ENCODE results near the gene TFG.
"Not testable (repeated sequence)": the region's sequence is repeated elsewhere in the genome, so short reads cannot be mapped to it uniquely, and the experiment has no call there.

TFG gene

DNA sequence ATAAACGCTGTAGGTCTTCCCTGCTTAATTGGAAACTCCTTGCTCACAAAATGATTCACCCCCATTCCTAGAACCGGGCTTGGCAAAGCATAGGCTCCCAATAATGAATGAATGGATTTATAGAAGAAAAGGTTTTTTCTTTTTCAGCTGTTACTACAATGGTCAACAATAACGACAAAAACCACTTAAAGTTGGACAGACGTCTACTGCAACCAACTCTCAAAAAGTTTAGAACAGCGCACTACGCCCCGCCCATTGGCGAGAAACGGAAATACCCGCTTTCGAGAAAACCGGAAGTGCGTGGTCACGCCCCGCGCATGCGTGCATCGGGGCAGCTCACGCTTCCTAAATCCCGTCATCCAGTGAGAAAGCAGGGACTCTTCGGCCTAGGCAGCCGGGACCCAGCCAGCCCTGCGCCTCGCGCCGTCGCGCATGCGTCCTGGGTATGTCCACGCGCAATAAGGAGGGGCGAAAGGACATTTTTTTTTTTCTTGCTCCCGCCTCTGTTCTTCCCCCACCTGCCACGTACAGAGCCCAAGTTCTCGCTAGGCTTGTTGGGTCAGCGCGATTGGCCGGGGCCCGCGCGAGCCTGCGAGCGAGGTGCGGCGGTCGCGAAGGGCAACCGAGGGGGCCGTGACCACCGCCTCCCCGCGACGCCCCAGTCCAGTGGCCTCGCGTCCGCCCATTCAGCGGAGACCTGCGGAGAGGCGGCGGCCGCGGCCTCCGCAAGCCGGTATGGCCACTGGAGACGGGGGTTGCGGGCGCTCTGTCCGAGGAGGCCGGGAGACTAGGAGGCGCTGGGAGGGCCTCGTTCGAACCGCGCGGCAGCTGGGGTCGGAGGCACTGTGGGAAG is at the start of gene TFG:
TFG (plus strand) TSS at position 506 of the 853 bp plus-strand sequence. CDS start 4,192 bp downstream, outside the sequence.
- peak; percentile 93 to 96 (median 93) for DNase-seq (ENCODE audit: low read depth in 3 of 3)

DNA sequence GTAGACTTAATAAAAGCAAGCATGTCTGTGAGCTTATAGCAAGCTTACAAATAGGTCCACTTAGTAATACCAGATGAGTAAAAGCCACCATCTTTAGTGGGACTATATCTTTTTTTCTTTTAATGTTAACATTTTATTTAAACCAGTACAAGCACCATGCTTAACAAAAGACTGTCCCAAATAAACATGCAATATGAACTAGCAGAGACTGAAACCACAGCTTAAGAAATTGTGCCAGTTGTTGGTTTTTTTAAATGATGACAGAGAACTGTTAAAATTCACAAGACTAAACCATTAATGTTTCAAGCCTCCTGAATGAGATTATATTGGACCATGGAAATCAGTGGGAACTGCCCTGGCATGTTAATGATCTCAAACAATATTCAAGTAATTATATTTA is 48.0 kb upstream of the TFG start:
- not testable (repeated sequence) for DNase-seq (ENCODE audit: low read depth in 3 of 3)

- no peak for DNase-seq (ENCODE audit: low read depth in 3 of 3)
These were observed 47.0 kb upstream of the TFG start for GRCh38 chr3:100662113-100662823.

DNA sequence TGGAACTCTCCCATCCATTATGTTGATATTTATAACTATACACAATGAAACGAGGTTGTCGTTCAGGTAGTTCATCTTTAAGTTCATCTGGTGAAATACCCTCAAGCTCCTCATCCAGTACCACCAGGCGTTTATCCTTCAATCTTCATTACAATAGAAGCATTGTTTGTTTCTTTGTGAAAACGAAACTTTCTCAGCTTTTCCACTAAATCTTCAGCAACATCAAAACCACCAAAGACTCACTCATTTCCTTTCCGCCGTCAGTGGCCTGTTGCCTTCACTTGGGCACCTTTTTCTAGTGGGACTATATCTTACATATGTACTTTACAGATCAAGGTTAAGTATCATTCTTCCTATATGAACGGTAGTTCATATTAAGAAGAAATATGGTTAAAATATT is 44.1 kb upstream of the TFG start:
- DNase-seq (ENCODE audit: low read depth in 3 of 3) = no peak

DNA sequence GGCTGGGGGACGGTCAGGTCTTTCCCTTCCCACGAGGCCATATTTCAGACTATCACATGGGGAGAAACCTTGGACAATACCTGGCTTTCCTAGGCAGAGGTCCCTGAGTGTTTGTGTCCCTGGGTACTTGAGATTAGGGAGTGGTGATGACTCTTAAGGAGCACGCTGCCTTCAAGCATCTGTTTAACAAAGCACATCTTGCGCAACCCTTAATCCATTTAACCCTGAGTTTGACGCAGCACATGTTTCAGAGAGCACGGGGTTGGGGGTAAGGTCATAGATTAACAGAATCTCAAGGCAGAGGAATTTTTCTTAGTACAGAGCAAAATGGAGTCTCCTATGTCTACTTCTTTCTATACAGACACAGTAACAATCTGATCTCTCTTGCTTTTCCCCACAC is 42.6 kb upstream of the TFG start:
- DNase-seq (ENCODE audit: low read depth in 3 of 3) = not testable (repeated sequence)

DNA sequence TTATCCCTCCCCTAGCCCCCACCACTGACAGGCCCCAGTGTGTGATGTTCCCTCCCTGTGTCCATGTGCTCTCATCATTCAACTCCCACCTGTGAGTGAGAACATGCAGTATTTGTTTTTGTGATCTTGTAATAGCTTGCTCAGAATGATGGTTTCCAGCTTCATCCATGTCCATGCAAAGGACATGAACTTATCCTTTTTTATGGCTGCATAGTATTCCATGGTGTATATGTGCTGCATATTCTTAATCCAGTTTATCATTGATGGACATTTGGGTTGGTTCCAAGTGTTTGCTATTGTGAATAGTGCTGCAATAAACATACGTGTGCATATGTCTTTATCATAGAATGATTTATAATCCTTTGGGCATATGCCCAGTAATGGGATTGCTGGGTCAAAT is 42.0 kb upstream of the TFG start:
- not testable (repeated sequence) for DNase-seq (ENCODE audit: low read depth in 3 of 3)

- DNase-seq (ENCODE audit: low read depth in 3 of 3) = not testable (repeated sequence)
These were observed 38.3 kb upstream of the TFG start for GRCh38 chr3:100670995-100671394.

GRCh38 chr3:100681496-100681895 is 27.8 kb upstream of the TFG start:
- no peak for DNase-seq (ENCODE audit: low read depth in 3 of 3)

DNA sequence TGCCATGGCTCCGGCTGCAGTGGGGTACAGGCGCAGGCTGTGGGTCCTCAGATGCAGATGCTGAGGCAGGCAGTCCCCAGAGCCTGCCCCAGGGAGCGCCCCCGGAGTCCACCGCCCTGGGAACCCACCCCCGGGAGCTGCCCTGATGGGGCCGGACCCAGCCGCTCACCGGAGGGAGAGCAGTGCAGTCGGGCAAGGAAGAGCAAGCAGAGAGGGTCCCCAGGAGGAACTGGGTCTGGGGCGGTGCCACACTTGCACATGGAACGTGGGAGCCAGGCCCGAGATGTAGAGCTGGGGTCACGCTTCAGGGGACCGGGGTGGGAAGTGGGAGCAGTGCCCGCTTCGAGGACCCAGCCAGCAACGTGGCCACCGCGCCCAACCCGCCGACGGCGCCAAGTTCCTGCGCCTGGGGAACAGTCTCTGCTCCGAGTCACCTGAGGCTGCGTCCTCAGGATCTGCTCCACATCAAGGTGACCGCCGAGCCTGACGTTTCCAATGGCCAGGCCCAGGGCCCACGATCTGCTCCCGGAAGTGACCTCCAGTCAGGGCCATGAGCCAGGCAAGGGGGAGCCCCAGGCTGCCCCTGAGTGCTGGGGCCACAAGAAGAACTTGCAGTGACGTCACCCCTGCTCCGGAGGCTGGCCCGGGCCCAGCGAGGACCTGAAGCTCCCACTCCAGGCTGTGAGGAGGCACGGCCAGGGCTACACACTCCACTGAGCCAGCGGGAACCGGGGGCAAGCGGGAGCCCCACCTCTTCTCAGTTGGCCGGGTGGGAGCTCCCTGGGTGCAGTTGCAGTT is 27.0 kb upstream of the TFG start:
- no peak for DNase-seq (ENCODE audit: low read depth in 3 of 3)

GRCh38 chr3:100682854-100683760 is 26.2 kb upstream of the TFG start:
- DNase-seq (ENCODE audit: low read depth in 3 of 3) = no peak

- no peak for DNase-seq (ENCODE audit: low read depth in 3 of 3)
These were observed 16.1 kb upstream of the TFG start for GRCh38 chr3:100693225-100693624.

DNA sequence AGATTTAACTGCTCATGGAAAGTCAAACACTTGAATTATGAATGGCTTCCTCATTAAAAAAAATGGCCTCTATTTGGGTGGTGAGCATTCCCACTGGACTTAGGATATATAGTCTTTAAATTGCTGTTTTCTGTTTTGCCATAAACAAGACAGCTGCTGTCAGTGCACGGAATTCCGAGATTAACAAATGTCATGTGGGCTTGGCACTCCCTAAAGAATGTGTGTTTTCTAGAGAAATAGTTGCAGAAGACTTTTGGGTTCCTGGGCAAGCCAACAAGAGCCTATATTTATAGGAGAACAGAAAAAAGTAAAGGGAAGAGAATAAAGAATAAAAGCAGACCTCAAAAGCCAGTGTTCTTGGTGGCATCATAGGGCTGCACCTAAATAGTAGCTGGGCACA is 13.6 kb upstream of the TFG start:
- DNase-seq (ENCODE audit: low read depth in 3 of 3) = no peak

GRCh38 chr3:100696161-100696560 is 13.1 kb upstream of the TFG start:
- DNase-seq (ENCODE audit: low read depth in 3 of 3) = no peak

DNA sequence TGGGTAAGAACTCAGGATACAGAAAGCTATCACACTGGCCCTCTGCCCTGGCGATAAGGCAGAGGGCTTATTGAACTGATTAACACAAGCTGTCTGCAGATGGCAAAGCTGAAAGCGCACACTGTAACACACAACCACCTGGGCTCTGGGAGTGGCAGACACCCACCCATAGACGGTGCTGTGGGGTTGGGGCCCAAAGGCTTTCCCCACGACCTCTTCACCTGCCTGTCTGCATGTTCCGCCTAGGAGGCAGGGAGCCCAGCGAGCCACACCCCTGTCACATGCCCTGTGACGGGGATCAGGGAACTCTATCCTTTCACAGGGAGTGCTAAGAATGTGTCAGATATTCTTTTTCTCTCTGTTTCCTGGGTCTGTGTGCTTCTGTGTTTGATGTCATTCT is 12.1 kb upstream of the TFG start:
- DNase-seq (ENCODE audit: low read depth in 3 of 3) = no peak

GRCh38 chr3:100697723-100698285 is 11.5 kb upstream of the TFG start:
- no peak for DNase-seq (ENCODE audit: low read depth in 3 of 3)

- DNase-seq (ENCODE audit: low read depth in 3 of 3) = no peak
These were observed 10.6 kb upstream of the TFG start for GRCh38 chr3:100698736-100699135.

DNA sequence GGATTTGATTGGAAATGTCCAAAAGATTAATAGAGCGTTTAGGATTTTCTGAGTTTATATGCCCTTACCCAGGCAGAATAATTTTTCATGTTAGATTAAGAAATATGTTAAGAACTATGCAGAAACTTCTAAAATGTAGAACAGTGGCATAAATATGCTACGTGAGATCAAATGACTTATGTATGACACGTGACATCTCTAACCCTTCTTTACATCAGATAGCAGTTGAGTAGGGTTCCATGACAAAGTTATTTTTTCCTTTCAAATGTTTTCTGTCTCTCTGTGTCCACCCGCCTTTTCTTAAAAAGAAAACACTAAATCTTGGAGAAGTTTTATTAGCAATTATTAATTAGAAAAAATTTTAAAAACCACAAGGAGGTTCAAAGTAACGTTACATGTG is 8.6 kb upstream of the TFG start:
- no peak for DNase-seq (ENCODE audit: low read depth in 3 of 3)

GRCh38 chr3:100702082-100702979 is 7.0 kb upstream of the TFG start:
- no peak for DNase-seq (ENCODE audit: low read depth in 3 of 3)

GRCh38 chr3:100702980-100703345 is 6.3 kb upstream of the TFG start:
- DNase-seq (ENCODE audit: low read depth in 3 of 3) = no peak

GRCh38 chr3:100703865-100704264 is 5.4 kb upstream of the TFG start:
- no peak for DNase-seq (ENCODE audit: low read depth in 3 of 3)

All from stimulated activated CD4-positive, alpha-beta T cell treated with anti-CD3 and anti-CD28 coated beads, TNF-alpha, amount 100 ng/mL, for 4 hours (primary cell).